ENCODE measurements around the gene STX17.

Gene STX17

DNA sequence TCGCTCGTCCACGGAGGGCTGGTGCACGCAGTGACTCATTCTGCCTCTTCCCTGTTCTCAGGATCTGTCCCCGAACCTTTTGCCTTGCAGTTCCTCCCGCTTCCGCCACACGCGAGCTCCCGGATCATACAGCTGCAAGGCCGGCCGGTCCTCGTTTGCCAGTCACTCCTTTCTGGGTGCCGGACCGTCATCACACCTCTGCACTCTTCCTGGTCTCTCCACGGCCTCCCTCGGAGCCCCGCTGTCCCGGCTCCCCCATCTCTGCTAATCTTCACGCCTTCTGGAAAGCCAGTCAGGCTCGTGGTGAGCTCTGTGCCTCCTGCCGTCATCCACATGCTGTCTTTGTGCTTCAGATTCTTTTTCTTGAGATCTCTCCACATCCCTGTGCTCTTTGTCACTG lies 91.8 kb downstream of the STX17 start:
- Histone ChIP-seq H3K27me3 (ENCODE audit: insufficient read depth, poor library complexity, severe bottlenecking) (no peaks in the 10 kb centered on the region), H3K27ac (replicated peaks) (no peak overlapping the region), H3K4me3 (replicated peaks; ENCODE audit: insufficient read depth, low read length) (no peak overlapping the region)
- no peak for DNase-seq (ENCODE audit: low read depth in 1 of 2, low spot score in 1 of 2)
- TF ChIP-seq POLR2AphosphoS5 (IDR thresholded peaks at IDR 0.05; ENCODE audit: low read depth) (no peak), SPI1 (IDR thresholded peaks at IDR 0.05; ENCODE audit: borderline replicate concordance, low read depth) (no peak), GABPA (IDR thresholded peaks at IDR 0.05; ENCODE audit: low read depth) (no peak)
- TF ChIP-seq, protein P1, sequence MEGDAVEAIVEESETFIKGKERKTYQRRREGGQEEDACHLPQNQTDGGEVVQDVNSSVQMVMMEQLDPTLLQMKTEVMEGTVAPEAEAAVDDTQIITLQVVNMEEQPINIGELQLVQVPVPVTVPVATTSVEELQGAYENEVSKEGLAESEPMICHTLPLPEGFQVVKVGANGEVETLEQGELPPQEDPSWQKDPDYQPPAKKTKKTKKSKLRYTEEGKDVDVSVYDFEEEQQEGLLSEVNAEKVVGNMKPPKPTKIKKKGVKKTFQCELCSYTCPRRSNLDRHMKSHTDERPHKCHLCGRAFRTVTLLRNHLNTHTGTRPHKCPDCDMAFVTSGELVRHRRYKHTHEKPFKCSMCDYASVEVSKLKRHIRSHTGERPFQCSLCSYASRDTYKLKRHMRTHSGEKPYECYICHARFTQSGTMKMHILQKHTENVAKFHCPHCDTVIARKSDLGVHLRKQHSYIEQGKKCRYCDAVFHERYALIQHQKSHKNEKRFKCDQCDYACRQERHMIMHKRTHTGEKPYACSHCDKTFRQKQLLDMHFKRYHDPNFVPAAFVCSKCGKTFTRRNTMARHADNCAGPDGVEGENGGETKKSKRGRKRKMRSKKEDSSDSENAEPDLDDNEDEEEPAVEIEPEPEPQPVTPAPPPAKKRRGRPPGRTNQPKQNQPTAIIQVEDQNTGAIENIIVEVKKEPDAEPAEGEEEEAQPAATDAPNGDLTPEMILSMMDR (IDR thresholded peaks at IDR 0.05; ENCODE audit: insufficient read depth, low read length): no peak
- TF ChIP-seq, protein P2, sequence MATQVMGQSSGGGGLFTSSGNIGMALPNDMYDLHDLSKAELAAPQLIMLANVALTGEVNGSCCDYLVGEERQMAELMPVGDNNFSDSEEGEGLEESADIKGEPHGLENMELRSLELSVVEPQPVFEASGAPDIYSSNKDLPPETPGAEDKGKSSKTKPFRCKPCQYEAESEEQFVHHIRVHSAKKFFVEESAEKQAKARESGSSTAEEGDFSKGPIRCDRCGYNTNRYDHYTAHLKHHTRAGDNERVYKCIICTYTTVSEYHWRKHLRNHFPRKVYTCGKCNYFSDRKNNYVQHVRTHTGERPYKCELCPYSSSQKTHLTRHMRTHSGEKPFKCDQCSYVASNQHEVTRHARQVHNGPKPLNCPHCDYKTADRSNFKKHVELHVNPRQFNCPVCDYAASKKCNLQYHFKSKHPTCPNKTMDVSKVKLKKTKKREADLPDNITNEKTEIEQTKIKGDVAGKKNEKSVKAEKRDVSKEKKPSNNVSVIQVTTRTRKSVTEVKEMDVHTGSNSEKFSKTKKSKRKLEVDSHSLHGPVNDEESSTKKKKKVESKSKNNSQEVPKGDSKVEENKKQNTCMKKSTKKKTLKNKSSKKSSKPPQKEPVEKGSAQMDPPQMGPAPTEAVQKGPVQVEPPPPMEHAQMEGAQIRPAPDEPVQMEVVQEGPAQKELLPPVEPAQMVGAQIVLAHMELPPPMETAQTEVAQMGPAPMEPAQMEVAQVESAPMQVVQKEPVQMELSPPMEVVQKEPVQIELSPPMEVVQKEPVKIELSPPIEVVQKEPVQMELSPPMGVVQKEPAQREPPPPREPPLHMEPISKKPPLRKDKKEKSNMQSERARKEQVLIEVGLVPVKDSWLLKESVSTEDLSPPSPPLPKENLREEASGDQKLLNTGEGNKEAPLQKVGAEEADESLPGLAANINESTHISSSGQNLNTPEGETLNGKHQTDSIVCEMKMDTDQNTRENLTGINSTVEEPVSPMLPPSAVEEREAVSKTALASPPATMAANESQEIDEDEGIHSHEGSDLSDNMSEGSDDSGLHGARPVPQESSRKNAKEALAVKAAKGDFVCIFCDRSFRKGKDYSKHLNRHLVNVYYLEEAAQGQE (IDR thresholded peaks at IDR 0.05; ENCODE audit: insufficient replicate concordance, low read depth): no peak

DNA sequence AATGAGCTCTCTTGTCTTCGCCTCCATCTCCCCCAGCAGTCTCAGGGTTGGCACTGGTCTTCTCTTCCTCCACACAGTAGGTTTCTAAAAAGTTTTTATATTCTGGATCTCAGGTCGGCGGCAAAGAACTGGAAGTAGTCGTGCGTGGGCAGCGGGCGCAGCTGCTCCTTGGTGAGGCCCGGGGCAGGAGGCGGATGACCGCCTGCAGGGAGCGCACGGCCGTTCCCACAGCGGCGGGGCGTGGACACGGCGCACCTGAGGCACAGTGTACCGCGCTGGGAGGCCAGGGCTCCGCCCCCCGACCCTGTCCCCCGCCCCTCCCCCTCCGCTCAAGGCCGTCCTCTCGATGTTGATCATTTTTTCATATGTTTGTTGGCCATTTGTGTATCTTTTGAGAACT lies 92.4 kb downstream of the STX17 start:
- no peak for DNase-seq (ENCODE audit: low read depth in 1 of 2, low spot score in 1 of 2)

DNA sequence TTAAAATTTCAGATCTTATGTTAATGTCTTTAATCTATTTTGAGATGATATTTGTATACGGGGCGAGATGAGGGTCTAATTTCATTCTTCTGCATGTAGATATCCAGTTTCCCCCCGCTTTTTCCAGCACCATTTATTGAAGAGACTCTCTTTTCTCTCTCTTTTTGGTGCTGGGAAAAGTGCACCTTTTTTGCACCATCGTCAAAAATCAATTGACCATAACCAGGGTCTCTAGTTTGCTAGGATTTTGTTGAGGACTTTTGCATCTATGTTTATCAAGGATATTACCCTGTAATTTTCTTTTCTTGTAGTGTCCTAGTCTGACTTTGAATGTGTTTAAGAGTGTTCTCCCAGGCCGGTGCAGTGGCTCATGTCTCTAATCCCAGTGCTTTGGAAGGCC lies 93.3 kb downstream of the STX17 start:
- TF ChIP-seq, protein P1 (IDR thresholded peaks at IDR 0.05; ENCODE audit: insufficient read depth, low read length): no peak
- TF ChIP-seq GABPA (IDR thresholded peaks at IDR 0.05; ENCODE audit: low read depth) (no peak), SPI1 (IDR thresholded peaks at IDR 0.05; ENCODE audit: borderline replicate concordance, low read depth) (no peak), POLR2AphosphoS5 (IDR thresholded peaks at IDR 0.05; ENCODE audit: low read depth) (no peak)
- TF ChIP-seq, protein P2 (IDR thresholded peaks at IDR 0.05; ENCODE audit: insufficient replicate concordance, low read depth): no peak
- H3K27me3 ChIP-seq (ENCODE audit: insufficient read depth, poor library complexity, severe bottlenecking): no peaks in the 10 kb centered on the region
- no peak overlapping the region for H3K4me3 ChIP-seq (replicated peaks; ENCODE audit: insufficient read depth, low read length)
- no peak for DNase-seq (ENCODE audit: low read depth in 1 of 2, low spot score in 1 of 2)
- no peak overlapping the region for H3K27ac ChIP-seq (replicated peaks)

More for the DNA sequence above, 92.4 kb downstream of the STX17 start:
- TF ChIP-seq, protein P2 (IDR thresholded peaks at IDR 0.05; ENCODE audit: insufficient replicate concordance, low read depth): no peak
- TF ChIP-seq POLR2AphosphoS5 (IDR thresholded peaks at IDR 0.05; ENCODE audit: low read depth) (no peak), GABPA (IDR thresholded peaks at IDR 0.05; ENCODE audit: low read depth) (no peak), SPI1 (IDR thresholded peaks at IDR 0.05; ENCODE audit: borderline replicate concordance, low read depth) (no peak)
- TF ChIP-seq, protein P1 (IDR thresholded peaks at IDR 0.05; ENCODE audit: insufficient read depth, low read length): no peak
- H3K27me3 ChIP-seq (ENCODE audit: insufficient read depth, poor library complexity, severe bottlenecking): no peaks in the 10 kb centered on the region
- H3K27ac ChIP-seq (replicated peaks): no peak overlapping the region
- no peak overlapping the region for H3K4me3 ChIP-seq (replicated peaks; ENCODE audit: insufficient read depth, low read length)
